K562 (cell line): ENCODE data around the gene LDLR. TPM values are rescaled to one million over a fixed set of nuclear protein-coding genes. Genes with fewer than 3 reads are reported as not detected.
"Not testable (repeated sequence)": the region's sequence is repeated elsewhere in the genome, so short reads cannot be mapped to it uniquely, and the experiment has no call there.

ENCODE experiments used
- ATAC-seq: fragments of 200-7000 bp; cut with Tn5 transposase; 3 replicates; pipeline ENCODE4 v1.9.1; 2020; ENCODE audit warnings: moderate library complexity
- BruUV-seq: library from RNA; stranded (reverse); fragments of 400-500 nt; replicated peaks from 2 replicates; lab custom pipeline; 2021; lab: Mats Ljungman, UMichigan
- CTCF ChIA-PET: fragments of 300-600 bp; formaldehyde crosslinking; extraction: SDS; loops from one replicate; lab custom pipeline; 2021; ENCODE audit warnings: low intra/inter-chr PET ratio; lab: Yijun Ruan, JAX
- POLR2A ChIA-PET: fragments of 300-600, 350-650 bp; sonication (Branson Sonifier 250); formaldehyde crosslinking; extraction: SDS; loops from one replicate; lab custom pipeline; 2021; ENCODE audit warnings: antibody characterized with exemption, inconsistent platforms; lab: Yijun Ruan, JAX
- DNase-seq, 4 experiments: peaks; one replicate each; pipeline versions ENCODE4 v3.0.0 to v3.0.0-alpha.2; 2011 to 2018; ENCODE audit warnings: low spot score in 3 of 4, mixed read lengths in 3 of 4; ENCODE audit errors: extremely low read depth in 1 of 4
- FAIRE-seq: peaks from 2 replicates; lab custom pipeline; 2011; peaks lifted over from hg19 to GRCh38; lab: Jason Lieb, UNC
- H2AFZ ChIP-seq: 2 replicates; pipeline ENCODE4 v1.6.0; 2011; ENCODE audit warnings: low read depth, low read length, control low read depth, inconsistent platforms
- H3K27ac ChIP-seq: fragments of 200-600 bp; 3 replicates; pipeline ENCODE4 v1.8.0; 2011; ENCODE audit warnings: low read depth, mild to moderate bottlenecking, control low read depth, inconsistent platforms, low read length, moderate library complexity, mixed read lengths; ENCODE audit errors: extremely low read depth
- H3K27me3 ChIP-seq, 2 experiments: fragments of 300-600 bp in 1 of 2; 2 replicates in 1 of 2; 3 replicates in 1 of 2; pipeline versions ENCODE4 v1.6.0 to v1.8.0; 2011; ENCODE audit warnings: inconsistent platforms in 2 of 2, low read length in 2 of 2, mild to moderate bottlenecking in 1 of 2, mixed read lengths in 1 of 2, moderate library complexity in 1 of 2; ENCODE audit not compliant: control insufficient read depth in 2 of 2, insufficient read depth in 2 of 2
- H3K36me3 ChIP-seq: fragments of 300-600 bp; 3 replicates; pipeline ENCODE4 v1.8.0; 2011; ENCODE audit warnings: mild to moderate bottlenecking, low read length, inconsistent platforms; ENCODE audit not compliant: control insufficient read depth, insufficient read depth
- H3K4me1 ChIP-seq, 2 experiments: fragments of 200-600 bp in 1 of 2; replicated peaks in 1 of 2; 2 replicates in 1 of 2; 3 replicates in 1 of 2; pipeline versions ENCODE4 v1.5.1 to v1.8.0; 2011; ENCODE audit warnings: inconsistent platforms in 2 of 2, low read length in 2 of 2, mild to moderate bottlenecking in 1 of 2, mixed read lengths in 1 of 2, moderate library complexity in 1 of 2; ENCODE audit not compliant: control insufficient read depth in 2 of 2, insufficient read depth in 2 of 2
- H3K4me2 ChIP-seq: 2 replicates; pipeline ENCODE4 v1.6.1; 2011; ENCODE audit warnings: low read length, control low read depth, inconsistent platforms, mixed read lengths; ENCODE audit not compliant: insufficient read depth
- H3K4me3 ChIP-seq: fragments of 200-600 bp; sonication (generic), shearing (Covaris generic); 2 replicates; pipeline ENCODE4 v1.5.1; 2016; ENCODE audit warnings: control low read depth, inconsistent platforms
- H3K79me2 ChIP-seq: fragments of 200-600 bp; 3 replicates; pipeline ENCODE4 v1.8.0; 2011; ENCODE audit warnings: low read length, inconsistent platforms; ENCODE audit not compliant: control insufficient read depth, insufficient read depth
- H3K9ac ChIP-seq, 2 experiments: 2 replicates each; pipeline versions ENCODE4 v1.6.0 to v1.6.1; 2011; ENCODE audit warnings: low read depth in 2 of 2, low read length in 2 of 2, control low read depth in 1 of 2, inconsistent platforms in 1 of 2, mild to moderate bottlenecking in 1 of 2, mixed read lengths in 1 of 2; ENCODE audit not compliant: insufficient read depth in 1 of 2
- H3K9me1 ChIP-seq: one replicate; pipeline ENCODE4 v1.6.0; 2011; ENCODE audit warnings: inconsistent platforms, mild to moderate bottlenecking, low read length, moderate library complexity; ENCODE audit not compliant: control insufficient read depth, insufficient read depth
- H3K9me3 ChIP-seq: replicated peaks from 2 replicates; pipeline ENCODE4 v1.5.1; 2011; ENCODE audit warnings: low read depth, low read length, inconsistent platforms; ENCODE audit not compliant: control insufficient read depth, insufficient read depth
- H4K20me1 ChIP-seq: replicated peaks from 2 replicates; pipeline ENCODE4 v1.6.1; 2011; ENCODE audit warnings: low read length, inconsistent platforms, mixed read lengths; ENCODE audit not compliant: control insufficient read depth, insufficient read depth
- ARID1B ChIP-seq: fragments of 450-650 bp; IDR thresholded peaks from 2 replicates; pipeline ENCODE4 v1.6.1; 2016; ENCODE audit warnings: antibody characterized with exemption, mild to moderate bottlenecking, inconsistent platforms
- CBFB ChIP-seq: sonication (generic); formaldehyde crosslinking; IDR thresholded peaks from 2 replicates; pipeline ENCODE4 v1.4.0; 2020; ENCODE audit warnings: mild to moderate bottlenecking, missing genetic modification reagents
- CEBPB ChIP-seq: fragments of 450-650 bp; IDR thresholded peaks from 2 replicates; pipeline ENCODE4 v1.6.1; 2016; ENCODE audit warnings: missing genetic modification characterization, missing compliant biosample characterization
- CTBP1 ChIP-seq: fragments of 450-650 bp; IDR thresholded peaks from 2 replicates; pipeline ENCODE4 v1.6.1; 2016; ENCODE audit warnings: borderline replicate concordance
- ELF1 ChIP-seq: fragments of 200-800 bp; sonication (Bioruptor generic); IDR thresholded peaks from 2 replicates; pipeline ENCODE4 v1.6.1; 2016; ENCODE audit warnings: missing genetic modification characterization, missing compliant biosample characterization
- OTX1 ChIP-seq: fragments of 450-650 bp; formaldehyde crosslinking; IDR thresholded peaks from 2 replicates; pipeline ENCODE4 v1.4.0; 2022; ENCODE audit warnings: mild to moderate bottlenecking
- SMC3 ChIP-seq: conservative IDR thresholded peaks from 2 replicates; pipeline ENCODE4 v1.6.1; 2011; ENCODE audit warnings: low read depth, low read length, improper control_type of control experiment; ENCODE audit not compliant: insufficient read depth
- ZBTB2 ChIP-seq: fragments of 450-650 bp; IDR thresholded peaks from 2 replicates; pipeline ENCODE4 v1.6.1; 2016; ENCODE audit warnings: antibody characterized with exemption
- ZBTB34 ChIP-seq: fragments of 250-450 bp; sonication (Bioruptor Pico); IDR thresholded peaks from 2 replicates; pipeline ENCODE4 v1.8.0; 2021; ENCODE audit warnings: mild to moderate bottlenecking, moderate library complexity
- ZNF263 ChIP-seq: sonication (generic); formaldehyde crosslinking; IDR thresholded peaks from 2 replicates; pipeline ENCODE4 v1.8.0; 2022; ENCODE audit warnings: mild to moderate bottlenecking, missing genetic modification reagents, borderline replicate concordance
- ZNF316 ChIP-seq: fragments of 450-650 bp; IDR thresholded peaks from 2 replicates; pipeline ENCODE4 v1.6.1; 2016
- WGBS: fragments of 100-300 bp; shearing (Covaris generic); methylation state at CpG from one replicate; pipeline ENCODE4 v1.1.6; 2016; ENCODE audit warnings: low coverage, mixed read lengths; ENCODE audit not compliant: insufficient coverage; ENCODE audit errors: missing lambda C conversion rate; 5-methylcytosine and 5-hydroxymethylcytosine counted together
- in situ Hi-C: fragments of 300-500 bp; cut with MboI; formaldehyde crosslinking; loops from 4 replicates; pipeline ENCODE4 v1.15.0; 2018; ENCODE audit warnings: inconsistent platforms, mixed read lengths
- intact Hi-C: fragments of 100-400 bp; cut with micrococcal nuclease; formaldehyde crosslinking; loops from 2 replicates; pipeline ENCODE4 v1.14.2; 2022
- polyA plus RNA-seq, 8 experiments: library from polyadenylated mRNA; depleted of rRNA in 4 of 8; stranded (reverse) in 5 of 8; unstranded in 3 of 8; fragments of >200 nt; fragmentation: Nextera tagmentation in 2 of 8; fragmentation: Illumina TruSeq in 1 of 8; extraction: Ambion mirVana in 2 of 8; extraction: Trizol in 1 of 8; gene quantifications; 2 replicates each; pipeline versions ENCODE4 v1.2.1 to v1.2.3, GENCODE V29; 2011 to 2014; ENCODE audit warnings: inconsistent platforms in 1 of 8, missing spikeins in 1 of 8
- total RNA-seq, 7 experiments: library from RNA; depleted of rRNA in 6 of 7; stranded (reverse); fragments of >200 nt in 6 of 7; fragmentation: Illumina TruSeq in 2 of 7; extraction: Trizol in 2 of 7; gene quantifications; 2 replicates each; pipeline versions ENCODE4 v1.2.1 to v1.2.3, GENCODE V29; 2011 to 2021; ENCODE audit warnings: low replicate concordance in 1 of 7
- TF ChIP-seq, protein P1 (sequence below): fragments of 250-450 bp; sonication (Bioruptor Pico); IDR thresholded peaks from 2 replicates; pipeline ENCODE4 v1.8.0; 2022; ENCODE audit warnings: inconsistent platforms, mild to moderate bottlenecking, moderate library complexity, borderline replicate concordance

Gene LDLR
- total and polyA plus RNA-seq, 9 of the 15 experiments (the other 6 are each of a cell fraction or from before 2014, with no cell fraction given), result 19.9 to 114 (median 56.3) TPM

GRCh38 chr19:11076792-11077191 is 12.5 kb upstream of the LDLR start:
- WGBS, result 81% methylated on average over 9 of the region's 9 CpGs
- FAIRE-seq, H3K27ac ChIP-seq, ATAC-seq, DNase-seq, in situ Hi-C loops, H3K4me3 ChIP-seq, H3K4me2 ChIP-seq, intact Hi-C loops, H3K79me2 ChIP-seq, POLR2A ChIA-PET, H4K20me1 ChIP-seq, H2AFZ ChIP-seq, H3K36me3 ChIP-seq, H3K9me1 ChIP-seq, CTCF ChIA-PET, H3K9me3 ChIP-seq, H3K27me3 ChIP-seq, BruUV-seq, H3K9ac ChIP-seq: not testable (repeated sequence)
- peaks cover 6 to 10% of the 10 kb centered on the region in 2 experiments; a peak in 3 of 5 replicates for H3K4me1 ChIP-seq
- 0 out of 2 replicates have a peak, but pooled peaks have one; percentile 24 for TF ChIP-seq CEBPB (tag)

- in situ Hi-C loops, result no loop called here
- no peak overlapping the region for H3K4me2 ChIP-seq
- TF ChIP-seq, protein P1, sequence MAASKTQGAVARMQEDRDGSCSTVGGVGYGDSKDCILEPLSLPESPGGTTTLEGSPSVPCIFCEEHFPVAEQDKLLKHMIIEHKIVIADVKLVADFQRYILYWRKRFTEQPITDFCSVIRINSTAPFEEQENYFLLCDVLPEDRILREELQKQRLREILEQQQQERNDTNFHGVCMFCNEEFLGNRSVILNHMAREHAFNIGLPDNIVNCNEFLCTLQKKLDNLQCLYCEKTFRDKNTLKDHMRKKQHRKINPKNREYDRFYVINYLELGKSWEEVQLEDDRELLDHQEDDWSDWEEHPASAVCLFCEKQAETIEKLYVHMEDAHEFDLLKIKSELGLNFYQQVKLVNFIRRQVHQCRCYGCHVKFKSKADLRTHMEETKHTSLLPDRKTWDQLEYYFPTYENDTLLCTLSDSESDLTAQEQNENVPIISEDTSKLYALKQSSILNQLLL, result no peak
- TF ChIP-seq ELF1 (tag) (no peak), SMC3 (no peak), ZBTB34 (CRISPR knock-in tag) (no peak), CTBP1 (peak; percentile 21; the same call in 1 of the 2 replicates), ZBTB2 (no peak), CBFB (CRISPR knock-in tag) (no peak), ARID1B (0 out of 2 replicates have a peak, but pooled peaks have one; percentile 16), ZNF263 (CRISPR knock-in tag) (no peak), OTX1 (CRISPR knock-in tag) (no peak), ZNF316 (peak; percentile 6; the same call in 1 of the 2 replicates)
Measured at GRCh38 chr19:11078893-11079292, 10.4 kb upstream of the LDLR start.

More at GRCh38 chr19:11078893-11079292, 10.4 kb upstream of the LDLR start:
- no TSS peak for BruUV-seq
- ATAC-seq (peak; percentile 35; the same call in 2 of the 3 replicates), FAIRE-seq (no peak), DNase-seq (no peak)
- Histone ChIP-seq H3K36me3 (no peaks in the 10 kb centered on the region), H3K79me2 (no peaks in the 10 kb centered on the region), H3K4me1 (peaks cover 6 to 10% of the 10 kb centered on the region in 2 experiments; a peak in 3 of 5 replicates), H4K20me1 (no peaks in the 10 kb centered on the region), H3K9me3 (no peaks in the 10 kb centered on the region), H3K9ac (peak overlapping the region in 1 of 2 experiments; percentile 58; a peak in 1 of 4 replicates), H3K4me3 (no peak overlapping the region), H3K27me3 (no peaks in the 10 kb centered on the region), H3K9me1 (no peaks in the 10 kb centered on the region), H2AFZ (no peak overlapping the region), H3K27ac (no peak overlapping the region)
- ChIA-PET POLR2A (interaction anchor here (1.7 kb wide), 1 partner anchor 15 kb away, joined by 4 read pairs; no protein-coding TSS in a partner anchor), CTCF (no interaction called here)
- 45% methylated on average over 11 of the region's 11 CpGs for WGBS
- intact Hi-C loops, result no loop called here
